ENCODE data around the gene DGUOK.

- no peak for TF ChIP-seq CTCF (IDR thresholded peaks at IDR 0.05; ENCODE audit: low read depth, low read length)
- no peak for TF ChIP-seq EZH2phosphoT487 (IDR thresholded peaks at IDR 0.05; ENCODE audit: low read depth)
These were observed 61.4 kb downstream of the DGUOK start for GRCh38 chr2:73987948-73988700.

Measured in OCI-LY3 (cell line).